ENCODE results near the gene MCF2L2. TPM values are rescaled to one million over a fixed set of nuclear protein-coding genes. Genes with fewer than 3 reads are reported as not detected.
"Not testable (repeated sequence)": the region's sequence is repeated elsewhere in the genome, so short reads cannot be mapped to it uniquely, and the experiment has no call there.

Gene MCF2L2
- total and polyA plus RNA-seq, 11 donors = 0.12 to 1.4 (median 0.23) TPM; not detected in 1

- DNase-seq (no peak), ATAC-seq (no peak)
- TF ChIP-seq CTCF (IDR thresholded peaks at IDR 0.05) (no peak), POLR2A (IDR thresholded peaks at IDR 0.05) (no peak)
- H3K27ac ChIP-seq = no peak overlapping the region
- WGBS, 4 donors = 84 to 92% (median 89%) methylated on average over 10 of the region's 10 CpGs
- H3K27me3 ChIP-seq = no peaks in the 10 kb centered on the region
- no peaks in the 10 kb centered on the region for H3K36me3 ChIP-seq
- H3K4me3 ChIP-seq = no peak overlapping the region
- H3K4me1 ChIP-seq = peaks cover 0 to 12% (median 5%) of the 10 kb centered on the region in 12 donors
- intact Hi-C loops (cut with DNase I) = no loop called here
- peaks cover 0 to 26% (median 8%) of the 10 kb centered on the region in 12 donors for H3K9me3 ChIP-seq
Measured at GRCh38 chr3:183443395-183444385, 15.3 kb upstream of the MCF2L2 start.

- Histone ChIP-seq H3K4me3 (no peak overlapping the region), H3K9me3 (peaks cover 0 to 26% (median 8%) of the 10 kb centered on the region in 12 donors), H3K36me3 (no peaks in the 10 kb centered on the region), H3K27me3 (no peaks in the 10 kb centered on the region), H3K27ac (no peak overlapping the region), H3K4me1 (peaks cover 0 to 6% (median 0%) of the 10 kb centered on the region in 12 donors)
- TF ChIP-seq POLR2A (IDR thresholded peaks at IDR 0.05) (no peak), CTCF (IDR thresholded peaks at IDR 0.05) (no peak)
- DNase-seq = no peak
- intact Hi-C loops (cut with DNase I) = no loop called here
- WGBS, 4 donors = 63 to 83% (median 73%) methylated on average over 1 of the region's 1 CpG
- no peak for ATAC-seq
Measured at GRCh38 chr3:183442994-183443393, 14.6 kb upstream of the MCF2L2 start.

- WGBS, 4 donors = 82 to 97% (median 86%) methylated on average over 3 of the region's 3 CpGs
- ATAC-seq; H3K4me1 ChIP-seq; DNase-seq; H3K36me3 ChIP-seq; intact Hi-C loops (cut with DNase I); H3K27me3 ChIP-seq; H3K4me3 ChIP-seq; H3K27ac ChIP-seq: not testable (repeated sequence)
- H3K9me3 ChIP-seq = peaks cover 0 to 26% (median 8%) of the 10 kb centered on the region in 12 donors
Measured at GRCh38 chr3:183440521-183440920, 12.1 kb upstream of the MCF2L2 start.

GRCh38 chr3:183439515-183439914 is 11.1 kb upstream of the MCF2L2 start:
- DNase-seq (no peak), ATAC-seq (no peak)
- intact Hi-C loops (cut with DNase I) = no loop called here
- H3K9me3 ChIP-seq = peaks cover 0 to 24% (median 8%) of the 10 kb centered on the region in 12 donors
- no peak overlapping the region for H3K27ac ChIP-seq
- no peaks in the 10 kb centered on the region for H3K27me3 ChIP-seq
- no peak overlapping the region for H3K4me3 ChIP-seq
- no peak for TF ChIP-seq CTCF (IDR thresholded peaks at IDR 0.05)
- TF ChIP-seq POLR2A (IDR thresholded peaks at IDR 0.05) = no peak
- H3K4me1 ChIP-seq = peaks cover 0 to 4% (median 0%) of the 10 kb centered on the region in 12 donors
- 80 to 90% (median 84%) methylated on average over 3 of the region's 3 CpGs for WGBS, 4 donors
- no peaks in the 10 kb centered on the region for H3K36me3 ChIP-seq
